GM18858 (cell line): ENCODE results near the gene ST3GAL6.

Experiments
- ATAC-seq: cut with Tn5 transposase; IDR thresholded peaks from one replicate; pipeline ENCODE4 v1.9.1; 2021; ENCODE audit not compliant: unreplicated experiment

Gene ST3GAL6

GRCh38 chr3:98775459-98776139 is 12.5 kb downstream of the ST3GAL6 start:
- no peak for ATAC-seq

DNA sequence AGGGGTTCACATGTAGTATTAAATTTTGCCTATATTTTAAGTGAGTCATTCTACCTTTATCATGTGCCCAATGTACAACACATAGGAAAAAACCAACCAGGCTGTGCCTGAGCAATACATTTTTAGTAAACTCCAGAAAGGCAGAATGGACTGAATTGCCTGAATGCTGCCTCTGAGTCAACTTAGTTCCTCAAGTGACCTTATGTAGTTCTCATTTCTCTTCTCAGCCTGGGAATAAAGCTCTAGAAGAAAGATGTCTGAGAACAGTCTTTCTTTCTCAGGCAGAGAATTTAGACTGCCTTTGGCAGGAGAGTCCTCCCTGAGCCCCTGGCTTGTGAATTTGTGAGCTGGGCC is 13.0 kb downstream of the ST3GAL6 start:
- no peak for ATAC-seq

- ATAC-seq = no peak
Measured at GRCh38 chr3:98777286-98777685, 14.1 kb downstream of the ST3GAL6 start.

DNA sequence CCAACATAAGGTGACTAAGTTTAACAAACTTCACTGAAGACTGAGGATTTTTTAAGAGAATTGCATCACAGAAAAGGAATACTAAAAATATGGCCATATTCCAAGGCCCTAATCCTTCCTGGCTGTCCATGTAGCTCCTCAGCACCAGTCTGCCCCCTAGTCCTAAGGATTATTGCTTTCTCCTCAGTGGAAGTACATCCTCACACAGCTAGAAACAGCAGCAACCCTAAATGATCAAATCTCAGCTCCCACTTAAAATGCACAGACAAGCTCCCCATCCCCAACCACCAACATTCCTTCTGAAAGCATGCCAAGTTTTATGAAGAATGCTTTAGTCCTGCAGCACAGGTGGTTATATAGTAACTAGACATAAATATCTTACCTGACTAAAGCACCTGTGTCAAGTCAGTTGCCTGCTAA is 14.7 kb downstream of the ST3GAL6 start:
- no peak for ATAC-seq

DNA sequence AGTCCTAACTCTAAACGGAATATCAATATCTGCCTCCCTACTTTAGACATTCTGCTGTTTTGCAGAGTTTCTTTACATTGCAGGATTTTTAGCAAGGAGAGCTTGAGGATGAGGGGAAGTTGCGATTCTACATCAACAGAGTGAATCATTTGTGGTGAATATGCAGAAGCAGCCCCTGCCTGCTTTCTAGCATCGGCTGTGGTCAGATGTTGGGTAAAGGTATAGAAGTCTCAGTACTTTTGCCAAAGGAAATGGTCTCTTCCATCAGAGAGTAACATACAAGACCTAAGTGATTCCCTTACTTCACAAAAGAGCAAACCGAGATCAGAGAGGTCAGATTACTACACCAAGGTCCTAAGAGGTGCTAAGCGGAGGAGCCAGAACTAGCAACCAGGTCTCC is 15.2 kb downstream of the ST3GAL6 start:
- ATAC-seq = no peak

GRCh38 chr3:98778852-98779413 is 15.8 kb downstream of the ST3GAL6 start:
- no peak for ATAC-seq

GRCh38 chr3:98779541-98780335 is 16.6 kb downstream of the ST3GAL6 start:
- ATAC-seq = no peak

DNA sequence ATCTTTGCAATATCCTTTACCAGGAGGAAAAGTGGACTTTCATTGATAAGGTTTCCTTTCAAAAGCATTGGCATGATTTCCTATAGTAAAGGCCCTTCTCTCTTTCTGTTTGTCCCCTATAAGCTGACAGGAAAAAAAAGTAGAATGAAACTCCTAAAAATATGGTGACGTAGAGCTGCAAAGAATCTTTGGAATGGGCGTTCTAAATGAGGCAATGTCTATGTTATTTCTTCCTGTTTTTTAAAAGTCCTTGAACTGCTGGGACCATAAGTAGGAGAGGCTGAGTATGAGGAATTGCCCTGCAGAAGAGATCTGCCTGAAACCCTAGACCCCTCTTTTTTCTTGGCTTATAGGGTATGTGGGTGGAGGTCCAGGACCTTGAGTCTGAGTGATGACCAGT is 17.2 kb downstream of the ST3GAL6 start:
- ATAC-seq = no peak

DNA sequence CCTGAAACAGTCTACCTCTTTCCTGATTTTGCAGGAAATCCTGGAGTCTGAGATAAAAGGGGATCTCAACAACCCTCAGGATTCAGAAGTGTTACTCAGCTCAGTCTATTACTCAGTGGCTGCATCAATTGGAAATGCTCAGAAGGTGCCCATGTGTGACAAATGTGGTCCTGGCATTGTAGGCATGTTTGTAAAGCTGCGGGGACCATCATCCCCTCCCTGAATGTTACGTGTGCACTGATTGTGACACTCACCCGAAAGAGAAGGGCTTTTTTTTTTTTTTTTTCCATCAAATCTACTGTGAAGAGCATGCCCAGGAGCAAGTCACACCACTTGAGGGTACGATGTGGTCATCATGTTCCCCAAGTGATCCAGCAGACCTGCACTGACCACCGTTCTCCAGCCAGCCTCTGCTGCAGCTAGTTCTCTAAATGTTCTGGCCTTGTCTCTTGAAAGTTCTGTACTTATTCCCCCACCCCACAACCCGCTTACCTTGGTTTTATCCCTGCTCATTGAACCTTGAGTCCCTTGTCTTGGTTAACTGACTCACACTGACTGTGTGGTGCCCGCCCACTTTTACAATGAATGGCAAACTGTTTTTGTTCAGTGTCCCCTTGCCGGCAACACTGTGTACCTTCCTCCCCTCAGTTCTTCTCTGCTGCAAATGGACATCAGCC is 19.8 kb downstream of the ST3GAL6 start:
- no peak for ATAC-seq

DNA sequence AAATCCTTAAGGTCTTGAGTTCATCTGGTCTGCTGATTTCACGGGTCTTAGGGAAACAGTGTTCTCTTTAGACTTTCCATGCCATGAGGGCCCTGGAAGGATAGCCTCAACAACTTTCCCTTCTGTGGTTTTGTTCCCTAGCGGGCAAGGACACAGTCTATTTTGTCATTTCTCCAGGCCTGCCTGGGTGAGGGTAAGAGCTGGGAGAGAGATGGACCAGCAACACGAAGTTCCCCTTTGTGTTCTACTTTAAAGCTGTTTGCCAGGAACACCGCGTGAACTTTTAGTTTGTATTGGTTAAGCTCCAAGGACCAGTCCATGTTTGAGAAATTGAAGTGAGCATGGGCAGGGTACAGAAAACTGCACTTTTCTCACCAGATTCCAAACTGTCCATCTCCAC is 20.9 kb downstream of the ST3GAL6 start:
- no peak for ATAC-seq

DNA sequence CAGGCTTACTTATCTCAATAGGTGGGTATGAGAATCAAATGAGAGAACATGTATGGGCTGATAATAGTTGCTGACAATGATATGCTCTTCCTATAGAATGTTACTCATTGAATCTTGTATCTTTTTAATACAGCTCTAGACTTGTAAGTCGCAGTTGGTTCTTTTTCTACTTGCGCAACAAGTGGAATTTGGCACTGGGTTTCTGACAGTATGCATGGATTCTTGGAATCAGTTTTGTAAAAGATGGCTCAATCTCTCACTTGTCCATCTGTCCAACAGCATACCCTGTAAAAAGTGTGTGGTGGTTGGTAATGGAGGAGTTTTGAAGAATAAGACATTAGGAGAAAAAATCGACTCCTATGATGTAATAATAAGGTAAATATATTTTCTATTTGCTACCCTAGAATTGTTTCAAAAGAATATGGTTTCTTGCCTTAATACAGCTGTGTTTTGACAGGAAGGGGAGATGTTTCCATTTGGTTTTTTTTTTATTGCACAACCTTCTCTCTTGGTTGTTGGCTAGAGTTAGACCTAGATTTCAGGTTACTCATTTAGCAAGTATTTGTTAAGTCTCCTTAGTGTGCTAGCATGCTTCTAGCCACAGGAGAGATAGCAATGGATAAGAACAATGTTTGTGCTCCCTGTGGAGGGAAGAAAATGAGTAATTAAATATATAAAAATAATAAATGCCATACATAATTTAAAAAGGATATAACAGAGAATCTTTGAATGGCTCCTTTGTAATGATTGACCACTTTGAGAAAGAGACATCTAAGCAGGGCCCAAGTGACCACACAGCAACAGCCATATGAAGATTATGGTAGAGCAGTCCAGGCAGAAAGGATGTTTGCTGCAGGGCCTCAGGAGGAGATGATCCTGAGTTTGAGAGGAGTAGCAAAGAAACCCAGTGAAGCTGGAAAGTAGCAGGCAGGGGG is 21.8 kb downstream of the ST3GAL6 start:
- ATAC-seq = no peak

- no peak for ATAC-seq
Measured at GRCh38 chr3:98786364-98787006, 23.3 kb downstream of the ST3GAL6 start.

- no peak for ATAC-seq
Measured at GRCh38 chr3:98787181-98787580, 24.0 kb downstream of the ST3GAL6 start.

- no peak for ATAC-seq
Measured at GRCh38 chr3:98788651-98789050, 25.5 kb downstream of the ST3GAL6 start.

- ATAC-seq = no peak
Measured at GRCh38 chr3:98791341-98792325, 28.5 kb downstream of the ST3GAL6 start.

GRCh38 chr3:98793971-98794370 is 30.8 kb downstream of the ST3GAL6 start:
- ATAC-seq = no peak

- no peak for ATAC-seq
Measured at GRCh38 chr3:98796334-98796733, 33.2 kb downstream of the ST3GAL6 start.

- ATAC-seq = no peak
Measured at GRCh38 chr3:98797905-98798304, 34.8 kb downstream of the ST3GAL6 start.

DNA sequence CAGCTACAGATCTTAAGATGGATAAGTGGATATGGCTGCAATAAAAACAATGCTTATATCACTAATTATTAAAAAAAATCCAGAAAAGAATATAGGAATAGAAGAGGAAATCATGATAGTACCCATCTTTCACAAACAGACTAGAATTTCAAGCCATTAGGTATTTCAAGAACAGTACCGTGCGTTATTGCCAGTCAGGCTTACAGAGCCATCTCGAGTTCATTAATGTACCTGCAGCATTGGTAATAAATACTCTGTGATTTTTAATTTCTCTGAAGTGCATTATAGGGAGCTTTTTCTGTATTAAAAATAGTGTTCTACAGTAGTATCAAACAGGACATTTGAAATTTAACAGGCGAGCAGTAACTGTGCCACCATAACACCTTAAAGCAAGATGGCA is 35.7 kb downstream of the ST3GAL6 start:
- ATAC-seq = no peak
